Midbrain (tissue), 1 donor: Measurements from ENCODE around the gene EYA4.
"Not testable (repeated sequence)": the region's sequence is repeated elsewhere in the genome, so short reads cannot be mapped to it uniquely, and the experiment has no call there.

ENCODE experiments used
- DNase-seq: peaks from one replicate; lab custom pipeline; 2025; lab: John Stamatoyannopoulos, UW

Gene EYA4

GRCh38 chr6:133350928-133351327 lies 109.8 kb downstream of the EYA4 start:
- DNase-seq = no peak

GRCh38 chr6:133352046-133352445 lies 110.9 kb downstream of the EYA4 start:
- no peak for DNase-seq

GRCh38 chr6:133353061-133353460 lies 111.9 kb downstream of the EYA4 start:
- DNase-seq = no peak

GRCh38 chr6:133355922-133356321 lies 114.8 kb downstream of the EYA4 start:
- DNase-seq = no peak

- DNase-seq = no peak
These were observed 117.5 kb downstream of the EYA4 start for GRCh38 chr6:133358574-133359150.

- no peak for DNase-seq
These were observed 118.1 kb downstream of the EYA4 start for GRCh38 chr6:133359256-133359655.

GRCh38 chr6:133359760-133360159 lies 118.6 kb downstream of the EYA4 start:
- DNase-seq = no peak

GRCh38 chr6:133360194-133360593 lies 119.0 kb downstream of the EYA4 start:
- DNase-seq = no peak

- no peak for DNase-seq
These were observed 121.7 kb downstream of the EYA4 start for GRCh38 chr6:133362813-133363212.

- DNase-seq = no peak
These were observed 127.5 kb downstream of the EYA4 start for GRCh38 chr6:133368664-133369063.

GRCh38 chr6:133369773-133370272 lies 128.7 kb downstream of the EYA4 start:
- no peak for DNase-seq

GRCh38 chr6:133376743-133377142 lies 135.6 kb downstream of the EYA4 start:
- no peak for DNase-seq

GRCh38 chr6:133377219-133377618 lies 136.1 kb downstream of the EYA4 start:
- no peak for DNase-seq

GRCh38 chr6:133380047-133380446 lies 138.9 kb downstream of the EYA4 start:
- no peak for DNase-seq

GRCh38 chr6:133380723-133381122 lies 139.6 kb downstream of the EYA4 start:
- no peak for DNase-seq

GRCh38 chr6:133388731-133389130 lies 147.6 kb downstream of the EYA4 start:
- DNase-seq = no peak

- no peak for DNase-seq
These were observed 149.0 kb downstream of the EYA4 start for GRCh38 chr6:133390168-133390567.

- no peak for DNase-seq
These were observed 150.9 kb downstream of the EYA4 start for GRCh38 chr6:133392015-133392414.

- DNase-seq = no peak
These were observed 151.5 kb downstream of the EYA4 start for GRCh38 chr6:133392641-133393040.

- no peak for DNase-seq
These were observed 152.7 kb downstream of the EYA4 start for GRCh38 chr6:133393891-133394290.

- no peak for DNase-seq
These were observed 153.5 kb downstream of the EYA4 start for GRCh38 chr6:133394630-133395029.

GRCh38 chr6:133396233-133396983 lies 155.3 kb downstream of the EYA4 start:
- no peak for DNase-seq

- DNase-seq = no peak
These were observed 155.8 kb downstream of the EYA4 start for GRCh38 chr6:133396984-133397348.

GRCh38 chr6:133397601-133398000 lies 156.4 kb downstream of the EYA4 start:
- not testable (repeated sequence) for DNase-seq
